A549 (cell line): ENCODE data around the gene SIRT3. TPM values are rescaled to one million over a fixed set of nuclear protein-coding genes. Genes with fewer than 3 reads are reported as not detected.

Experiments used
- ATAC-seq, 2 experiments: fragments of 200-7000 bp in 1 of 2; fragments of >200 bp in 1 of 2; cut with Nextera tagmentation in 1 of 2; cut with Tn5 transposase in 1 of 2; 3 replicates each; pipeline versions ENCODE4 v1.8.0 to v1.9.1; 2018 to 2020; ENCODE audit warnings: mild to moderate bottlenecking in 1 of 2, moderate library complexity in 1 of 2
- CTCF ChIA-PET: fragments of 300-600 bp; sonication (Branson Sonifier 250); formaldehyde crosslinking; extraction: SDS; loops from one replicate; lab custom pipeline; 2021; ENCODE audit warnings: antibody characterized with exemption, inconsistent platforms; lab: Yijun Ruan, JAX
- POLR2A ChIA-PET: fragments of 350-600 bp; formaldehyde crosslinking; extraction: SDS; loops from one replicate; lab custom pipeline; 2021; ENCODE audit warnings: antibody characterized with exemption, inconsistent platforms; lab: Yijun Ruan, JAX
- DNase-seq, 2 experiments: peaks; one replicate each; pipeline versions ENCODE4 v3.0.0 to v3.0.0-alpha.2; 2011 to 2016; ENCODE audit warnings: low read depth in 1 of 2, low spot score in 1 of 2
- FAIRE-seq: peaks from 2 replicates; lab custom pipeline; 2011; peaks lifted over from hg19 to GRCh38; lab: Jason Lieb, UNC
- H3K27ac ChIP-seq, 2 experiments: fragments of >200 bp; sonication (Bioruptor Twin); formaldehyde crosslinking; 3 replicates each; pipeline ENCODE4 v1.5.1; 2016 to 2017
- H3K4me1 ChIP-seq: fragments of >200 bp; sonication (Bioruptor Twin); formaldehyde crosslinking; 3 replicates; pipeline ENCODE4 v1.6.1; 2016
- H3K4me2 ChIP-seq: fragments of >200 bp; sonication (Bioruptor Twin); formaldehyde crosslinking; 3 replicates; pipeline ENCODE4 v1.6.1; 2016
- H3K4me3 ChIP-seq: fragments of >200 bp; sonication (Bioruptor Twin); formaldehyde crosslinking; 3 replicates; pipeline ENCODE4 v1.5.1; 2016
- H3K9me3 ChIP-seq: fragments of >200 bp; sonication (Bioruptor Twin); formaldehyde crosslinking; 3 replicates; pipeline ENCODE4 v1.6.1; 2016
- BHLHE40 ChIP-seq: IDR thresholded peaks from 2 replicates; pipeline ENCODE4 v1.6.1; 2012; ENCODE audit warnings: low read depth, low read length, inconsistent platforms
- CBX8 ChIP-seq: fragments of 200-600 bp; sonication (generic); IDR thresholded peaks from 2 replicates; pipeline ENCODE4 v1.6.1; 2016
- CHD2 ChIP-seq: fragments of 150-350 bp; IDR thresholded peaks from 2 replicates; pipeline ENCODE4 v1.6.1; 2014; ENCODE audit warnings: low read length; ENCODE audit not compliant: partially characterized antibody
- CTCF ChIP-seq: fragments of >200 bp; sonication (Bioruptor Twin); formaldehyde crosslinking; IDR thresholded peaks from 3 replicates; pipeline ENCODE4 v1.5.1; 2016
- E2F6 ChIP-seq: IDR thresholded peaks from 2 replicates; pipeline ENCODE4 v1.6.1; 2012; ENCODE audit warnings: low read depth, borderline replicate concordance
- EHMT2 ChIP-seq: fragments of 200-600 bp; sonication (generic); IDR thresholded peaks from 2 replicates; pipeline ENCODE4 v1.6.1; 2016; ENCODE audit warnings: antibody characterized with exemption, low read depth, mild to moderate bottlenecking, moderate library complexity
- FOSL2 ChIP-seq, 2 experiments: fragments of 450-650 bp in 1 of 2; fragments of >200 bp in 1 of 2; sonication (Bioruptor Twin) in 1 of 2; formaldehyde crosslinking; IDR thresholded peaks; 2 replicates each; pipeline versions ENCODE4 v1.5.0 to v1.6.1; 2016 to 2020; ENCODE audit warnings: mild to moderate bottlenecking in 1 of 2, moderate library complexity in 1 of 2
- GATA3 ChIP-seq: IDR thresholded peaks from 2 replicates; pipeline ENCODE4 v1.6.1; 2012; ENCODE audit warnings: borderline replicate concordance
- HEYL ChIP-seq: fragments of 250-450 bp; sonication (Bioruptor Pico); IDR thresholded peaks from 2 replicates; pipeline ENCODE4 v1.8.0; 2021; ENCODE audit warnings: mild to moderate bottlenecking, moderate library complexity
- HMGXB4 ChIP-seq: fragments of 250-450 bp; sonication (Bioruptor Pico); IDR thresholded peaks from 2 replicates; pipeline ENCODE4 v1.5.0; 2021; ENCODE audit warnings: mild to moderate bottlenecking, moderate library complexity, borderline replicate concordance
- JUN ChIP-seq, 2 experiments: fragments of >200 bp; sonication (Bioruptor Twin); formaldehyde crosslinking; IDR thresholded peaks; 2 replicates in 1 of 2; 3 replicates in 1 of 2; pipeline ENCODE4 v1.6.1; 2016 to 2017
- KDM5A ChIP-seq: fragments of 200-600 bp; sonication (generic); IDR thresholded peaks from 2 replicates; pipeline ENCODE4 v1.6.1; 2016; ENCODE audit warnings: antibody characterized with exemption, mild to moderate bottlenecking
- NPAS2 ChIP-seq: fragments of 250-450 bp; sonication (Bioruptor Pico); IDR thresholded peaks from 2 replicates; pipeline ENCODE4 v1.8.0; 2022; ENCODE audit warnings: mild to moderate bottlenecking, moderate library complexity, borderline replicate concordance
- RAD21 ChIP-seq, 2 experiments: fragments of >200 bp in 1 of 2; sonication (Bioruptor Twin) in 1 of 2; formaldehyde crosslinking in 1 of 2; IDR thresholded peaks in 1 of 2; conservative IDR thresholded peaks in 1 of 2; 2 replicates in 1 of 2; 3 replicates in 1 of 2; pipeline ENCODE4 v1.6.1; 2012 to 2018; ENCODE audit warnings: inconsistent platforms in 1 of 2
- SMC3 ChIP-seq: fragments of >200 bp; sonication (Bioruptor Twin); formaldehyde crosslinking; IDR thresholded peaks from 3 replicates; pipeline ENCODE4 v1.6.1; 2018; ENCODE audit warnings: inconsistent platforms
- TFCP2L1 ChIP-seq: fragments of 250-450 bp; sonication (Bioruptor Pico); IDR thresholded peaks from 2 replicates; pipeline ENCODE4 v1.5.0; 2021; ENCODE audit warnings: mild to moderate bottlenecking
- ZNF302 ChIP-seq: fragments of 250-450 bp; sonication (Bioruptor Pico); IDR thresholded peaks from 2 replicates; pipeline ENCODE4 v1.9.0; 2021; ENCODE audit warnings: inconsistent platforms, mild to moderate bottlenecking, moderate library complexity
- WGBS: methylation state at CpG from one replicate; pipeline ENCODE4 v1.1.6; 2017; ENCODE audit errors: missing lambda C conversion rate; 5-methylcytosine and 5-hydroxymethylcytosine counted together
- polyA plus RNA-seq, 4 experiments: library from polyadenylated mRNA; depleted of rRNA in 3 of 4; stranded (reverse); fragments of >200 nt; fragmentation: RNase III in 1 of 4; extraction: RNeasy Plus Mini Kit Qiagen cat#74134 plus additional on column Dnase treatment in 1 of 4; gene quantifications; 2 replicates in 3 of 4; 3 replicates in 1 of 4; pipeline ENCODE4 v1.2.3, GENCODE V29; 2011 to 2017
- TF ChIP-seq, protein P1 (sequence below): fragments of 200-600 bp; sonication (generic); IDR thresholded peaks from 2 replicates; pipeline ENCODE4 v1.6.1; 2016; ENCODE audit warnings: antibody characterized with exemption, mild to moderate bottlenecking, moderate library complexity
- TF ChIP-seq, protein P2 (sequence below): fragments of 450-650 bp; IDR thresholded peaks from 2 replicates; pipeline ENCODE4 v1.6.1; 2014; ENCODE audit warnings: antibody characterized with exemption
- TF ChIP-seq, protein P3 (sequence below): fragments of 250-450 bp; sonication (Bioruptor Pico); IDR thresholded peaks from 2 replicates; pipeline ENCODE4 v1.5.0; 2020; ENCODE audit warnings: low read depth, mild to moderate bottlenecking, moderate library complexity

Gene SIRT3
- polyA plus RNA-seq, 2 of the 4 experiments (the other 2 are of a cell fraction) = 20.3 to 22.3 TPM

DNA sequence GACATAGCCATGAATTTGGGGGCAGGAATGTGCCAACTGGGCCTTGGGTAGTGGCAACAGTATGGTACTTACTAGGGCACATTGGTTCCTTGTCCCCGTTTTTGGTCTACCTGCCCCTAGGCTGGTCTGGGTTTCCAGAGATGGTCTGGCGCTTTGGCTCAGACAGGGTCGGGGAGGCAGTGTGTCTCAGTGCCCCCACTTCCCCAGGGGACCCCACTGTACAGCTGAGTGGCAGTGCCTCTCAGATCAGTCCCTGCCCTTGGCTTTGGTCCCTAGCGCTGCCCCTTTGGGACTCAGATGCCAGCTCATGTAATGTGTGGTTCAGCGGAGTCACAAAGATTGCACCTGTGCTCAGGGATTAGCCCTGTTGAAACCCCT lies 25.4 kb downstream of the SIRT3 start:
- Histone ChIP-seq H3K9me3 (no peaks in the 10 kb centered on the region), H3K4me3 (no peak overlapping the region), H3K4me1 (peaks cover 22% of the 10 kb centered on the region), H3K27ac (peak overlapping the region in 1 of 2 experiments; percentile 94; a peak in 3 of 6 replicates)
- TF ChIP-seq, protein P1, sequence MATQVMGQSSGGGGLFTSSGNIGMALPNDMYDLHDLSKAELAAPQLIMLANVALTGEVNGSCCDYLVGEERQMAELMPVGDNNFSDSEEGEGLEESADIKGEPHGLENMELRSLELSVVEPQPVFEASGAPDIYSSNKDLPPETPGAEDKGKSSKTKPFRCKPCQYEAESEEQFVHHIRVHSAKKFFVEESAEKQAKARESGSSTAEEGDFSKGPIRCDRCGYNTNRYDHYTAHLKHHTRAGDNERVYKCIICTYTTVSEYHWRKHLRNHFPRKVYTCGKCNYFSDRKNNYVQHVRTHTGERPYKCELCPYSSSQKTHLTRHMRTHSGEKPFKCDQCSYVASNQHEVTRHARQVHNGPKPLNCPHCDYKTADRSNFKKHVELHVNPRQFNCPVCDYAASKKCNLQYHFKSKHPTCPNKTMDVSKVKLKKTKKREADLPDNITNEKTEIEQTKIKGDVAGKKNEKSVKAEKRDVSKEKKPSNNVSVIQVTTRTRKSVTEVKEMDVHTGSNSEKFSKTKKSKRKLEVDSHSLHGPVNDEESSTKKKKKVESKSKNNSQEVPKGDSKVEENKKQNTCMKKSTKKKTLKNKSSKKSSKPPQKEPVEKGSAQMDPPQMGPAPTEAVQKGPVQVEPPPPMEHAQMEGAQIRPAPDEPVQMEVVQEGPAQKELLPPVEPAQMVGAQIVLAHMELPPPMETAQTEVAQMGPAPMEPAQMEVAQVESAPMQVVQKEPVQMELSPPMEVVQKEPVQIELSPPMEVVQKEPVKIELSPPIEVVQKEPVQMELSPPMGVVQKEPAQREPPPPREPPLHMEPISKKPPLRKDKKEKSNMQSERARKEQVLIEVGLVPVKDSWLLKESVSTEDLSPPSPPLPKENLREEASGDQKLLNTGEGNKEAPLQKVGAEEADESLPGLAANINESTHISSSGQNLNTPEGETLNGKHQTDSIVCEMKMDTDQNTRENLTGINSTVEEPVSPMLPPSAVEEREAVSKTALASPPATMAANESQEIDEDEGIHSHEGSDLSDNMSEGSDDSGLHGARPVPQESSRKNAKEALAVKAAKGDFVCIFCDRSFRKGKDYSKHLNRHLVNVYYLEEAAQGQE = no peak
- TF ChIP-seq, protein P2, sequence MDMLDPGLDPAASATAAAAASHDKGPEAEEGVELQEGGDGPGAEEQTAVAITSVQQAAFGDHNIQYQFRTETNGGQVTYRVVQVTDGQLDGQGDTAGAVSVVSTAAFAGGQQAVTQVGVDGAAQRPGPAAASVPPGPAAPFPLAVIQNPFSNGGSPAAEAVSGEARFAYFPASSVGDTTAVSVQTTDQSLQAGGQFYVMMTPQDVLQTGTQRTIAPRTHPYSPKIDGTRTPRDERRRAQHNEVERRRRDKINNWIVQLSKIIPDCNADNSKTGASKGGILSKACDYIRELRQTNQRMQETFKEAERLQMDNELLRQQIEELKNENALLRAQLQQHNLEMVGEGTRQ = no peak
- TF ChIP-seq CBX8 (no peak), KDM5A (no peak)
- TF ChIP-seq, all 56 proteins: peak for 0
- ATAC-seq = no peak
- no peak for FAIRE-seq
- ChIA-PET POLR2A (no interaction called here), CTCF (interaction anchor here (1.1 to 1.4 kb wide), 2 partner anchors 18 to 48 kb away, joined by 3 read pairs; no protein-coding TSS in a partner anchor)
- 93% methylated on average over 4 of the region's 5 CpGs for WGBS
- peak overlapping the region; percentile 96 for H3K4me2 ChIP-seq
- DNase-seq = no peak

- Histone ChIP-seq H3K9me3 (no peaks in the 10 kb centered on the region), H3K27ac (peak overlapping the region; percentile 90 to 94), H3K4me3 (peak overlapping the region; percentile 100), H3K4me2 (peak overlapping the region; percentile 96), H3K4me1 (peaks cover 26% of the 10 kb centered on the region)
- CTCF ChIA-PET = interaction anchor here (1.0 to 1.1 kb wide), 2 partner anchors 18 to 238 kb away, joined by 3 read pairs; no protein-coding TSS in a partner anchor
- DNase-seq (peak; percentile 29 to 50), FAIRE-seq (no peak), ATAC-seq (no peak)
- WGBS = 90% methylated on average over 8 of the region's 9 CpGs
- POLR2A ChIA-PET = interaction anchor here (0.5 kb wide), 1 partner anchor 84 kb away, joined by 5 read pairs; no protein-coding TSS in a partner anchor
- TF ChIP-seq TFCP2L1 (CRISPR knock-in tag) (no peak), RAD21 (conservative IDR thresholded peaks at IDR 0.05 in 1 of 2, IDR thresholded peaks at IDR 0.05 in 1 of 2) (no peak), HEYL (CRISPR knock-in tag) (no peak), NPAS2 (CRISPR knock-in tag) (no peak), FOSL2 (IDR thresholded peaks at IDR 0.05) (no peak), FOSL2 (CRISPR knock-in tag; IDR thresholded peaks at IDR 0.05) (no peak), JUN (IDR thresholded peaks at IDR 0.05) (no peak), E2F6 (no peak), CHD2 (no peak), ZNF302 (CRISPR knock-in tag) (no peak), GATA3 (no peak), EHMT2 (no peak), HMGXB4 (CRISPR knock-in tag) (no peak), SMC3 (no peak), CTCF (no peak), BHLHE40 (no peak)
- TF ChIP-seq, protein P3, sequence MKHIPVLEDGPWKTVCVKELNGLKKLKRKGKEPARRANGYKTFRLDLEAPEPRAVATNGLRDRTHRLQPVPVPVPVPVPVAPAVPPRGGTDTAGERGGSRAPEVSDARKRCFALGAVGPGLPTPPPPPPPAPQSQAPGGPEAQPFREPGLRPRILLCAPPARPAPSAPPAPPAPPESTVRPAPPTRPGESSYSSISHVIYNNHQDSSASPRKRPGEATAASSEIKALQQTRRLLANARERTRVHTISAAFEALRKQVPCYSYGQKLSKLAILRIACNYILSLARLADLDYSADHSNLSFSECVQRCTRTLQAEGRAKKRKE (CRISPR knock-in tag) = no peak
- TF ChIP-seq, protein P1 = no peak
These were observed 25.9 kb downstream of the SIRT3 start for GRCh38 chr11:210122-210802.
